HG02981 (cell line): ENCODE data around the gene MRPS18C.

ENCODE experiments used
- ATAC-seq: cut with Tn5 transposase; IDR thresholded peaks from one replicate; pipeline ENCODE4 v1.9.1; 2021; ENCODE audit warnings: mild to moderate bottlenecking, moderate library complexity; ENCODE audit not compliant: unreplicated experiment

MRPS18C gene

GRCh38 chr4:83455281-83456183 is at the start of gene MRPS18C, which contains the start of gene HELQ:
Gene MRPS18C (plus strand): TSS chr4:83456058. CDS start chr4:83456078, 20 bp downstream.
Gene HELQ (minus strand): TSS chr4:83455823. CDS start chr4:83455693, 130 bp downstream.
- ATAC-seq, result peak; percentile 93

DNA sequence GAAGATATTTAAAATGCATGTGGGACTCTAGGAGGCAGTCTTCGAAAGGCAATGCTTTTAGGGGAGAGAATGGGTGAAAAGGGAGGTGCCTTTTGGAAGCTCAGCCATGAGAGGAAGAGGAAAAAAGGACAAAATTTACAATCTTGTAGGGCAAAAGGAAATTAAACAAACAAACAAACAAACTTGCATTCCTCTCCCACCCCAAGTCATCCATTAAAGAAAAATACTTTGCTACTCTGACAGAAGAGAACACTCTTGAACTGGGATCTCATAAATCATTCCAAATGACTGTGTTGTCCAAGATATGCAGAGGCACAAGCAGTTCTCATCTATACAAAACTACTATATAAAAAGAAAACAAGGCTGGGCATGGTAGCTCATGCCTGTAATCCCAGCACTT is 47.0 kb upstream of the MRPS18C start:
- no peak for ATAC-seq

GRCh38 chr4:83413676-83414075 is 42.2 kb upstream of the MRPS18C start:
- ATAC-seq, result no peak

DNA sequence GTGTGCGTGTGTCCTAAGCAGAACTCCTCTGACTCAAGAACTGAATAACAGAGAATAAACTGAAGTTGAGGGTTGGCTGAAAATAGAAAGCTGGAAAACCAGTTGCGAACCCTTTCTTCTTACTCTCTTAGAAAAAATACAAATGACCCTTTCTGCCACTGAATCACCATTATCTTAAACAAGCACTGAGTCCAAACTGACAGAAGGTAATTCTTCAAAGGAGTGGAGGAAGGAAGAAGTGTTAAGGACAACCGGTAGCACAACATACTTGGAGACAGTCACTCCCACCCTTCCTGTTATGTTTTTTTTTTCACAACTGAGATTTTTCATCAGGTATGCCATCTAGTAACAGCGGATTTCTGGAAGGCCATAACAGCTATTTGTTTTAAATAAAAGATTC is 38.3 kb upstream of the MRPS18C start:
- no peak for ATAC-seq

- ATAC-seq, result no peak
Observed at GRCh38 chr4:83418211-83418610, 37.6 kb upstream of the MRPS18C start.

GRCh38 chr4:83431200-83431599 is 24.7 kb upstream of the MRPS18C start:
- no peak for ATAC-seq

DNA sequence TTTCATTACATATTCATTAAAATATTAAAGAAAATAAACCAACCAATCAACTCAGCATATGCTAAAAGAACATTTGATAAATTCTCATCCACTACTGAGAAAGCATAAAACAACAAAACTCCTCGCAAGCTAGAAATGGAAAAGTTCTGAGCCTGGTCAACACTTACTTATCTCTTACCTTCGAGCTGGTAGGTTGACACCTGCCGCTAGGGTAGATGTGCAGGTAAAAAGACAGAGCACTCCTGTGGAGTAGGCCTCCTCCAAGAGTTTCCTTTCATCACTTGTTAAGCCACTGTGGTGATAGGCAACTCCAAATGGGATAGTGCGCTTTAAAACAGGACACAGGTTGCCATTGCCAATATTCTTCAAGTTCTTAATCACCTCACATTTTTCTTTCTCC is 19.2 kb upstream of the MRPS18C start:
- no peak for ATAC-seq

DNA sequence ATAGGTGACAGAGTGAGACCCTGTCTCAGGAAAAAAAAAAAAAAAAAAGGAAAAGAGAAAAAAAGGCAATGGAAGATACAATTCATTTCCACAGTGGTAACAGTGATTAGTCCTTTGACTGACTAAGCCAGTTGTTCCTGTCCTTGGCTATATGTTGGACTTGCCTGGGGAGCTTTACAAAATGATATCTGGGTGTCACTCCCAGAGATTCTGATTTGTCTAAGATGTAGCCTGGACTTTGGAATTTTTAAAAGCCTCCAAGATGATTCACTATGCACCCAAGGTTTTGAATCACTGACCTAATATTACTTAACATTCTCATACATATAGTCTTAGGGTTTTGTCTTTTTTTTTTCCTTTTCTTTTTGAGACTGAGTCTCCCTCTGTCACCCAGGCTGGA is 17.1 kb upstream of the MRPS18C start:
- no peak for ATAC-seq

- ATAC-seq, result no peak
Observed at GRCh38 chr4:83440148-83440814, 15.6 kb upstream of the MRPS18C start.

- no peak for ATAC-seq
Observed at GRCh38 chr4:83440899-83441298, 15.0 kb upstream of the MRPS18C start.

GRCh38 chr4:83449009-83449408 is 6.8 kb upstream of the MRPS18C start:
- no peak for ATAC-seq

- ATAC-seq, result no peak
Observed at GRCh38 chr4:83454686-83455085, 1.2 kb upstream of the MRPS18C start.

- ATAC-seq, result no peak
Observed at GRCh38 chr4:83456184-83456501, 285 bp downstream of the MRPS18C start.

DNA sequence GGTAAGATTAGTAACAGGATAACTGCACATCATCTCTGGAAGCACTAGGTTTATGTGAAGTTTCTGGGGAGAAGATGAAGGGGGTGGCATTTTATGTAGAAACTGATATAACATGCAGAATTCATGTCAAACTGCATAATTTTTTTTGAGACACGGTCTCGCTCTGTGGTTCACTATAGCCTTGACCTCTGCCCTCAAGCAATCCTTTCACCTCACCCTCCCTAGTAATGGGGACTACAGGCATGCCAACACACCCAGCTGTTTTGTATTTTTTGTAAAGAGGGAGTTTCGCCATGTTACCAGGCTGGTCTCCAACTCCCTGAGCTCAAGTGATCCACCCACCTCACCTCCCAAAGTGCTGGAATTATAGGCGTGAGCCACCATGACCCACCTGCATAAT is 17.6 kb downstream of the MRPS18C start:
- ATAC-seq, result no peak

DNA sequence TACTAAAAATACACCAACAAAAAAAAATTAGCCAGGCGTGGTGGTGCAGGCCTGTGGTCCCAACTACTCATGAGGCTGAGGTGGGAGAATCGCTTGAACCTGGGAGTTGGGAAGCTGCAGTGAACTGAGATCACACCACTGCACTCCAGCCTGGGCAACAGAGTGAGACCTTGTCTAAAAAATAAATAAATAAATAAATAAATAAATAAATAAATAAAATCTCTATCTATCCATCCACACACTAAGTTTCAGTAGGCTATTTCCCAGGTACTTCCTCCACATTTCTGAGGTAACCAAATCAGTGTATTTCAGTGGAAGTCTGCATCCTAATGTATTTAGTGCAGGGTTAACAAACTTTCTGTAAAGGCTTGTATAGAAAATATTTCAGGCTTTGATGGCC is 18.1 kb downstream of the MRPS18C start:
- no peak for ATAC-seq

DNA sequence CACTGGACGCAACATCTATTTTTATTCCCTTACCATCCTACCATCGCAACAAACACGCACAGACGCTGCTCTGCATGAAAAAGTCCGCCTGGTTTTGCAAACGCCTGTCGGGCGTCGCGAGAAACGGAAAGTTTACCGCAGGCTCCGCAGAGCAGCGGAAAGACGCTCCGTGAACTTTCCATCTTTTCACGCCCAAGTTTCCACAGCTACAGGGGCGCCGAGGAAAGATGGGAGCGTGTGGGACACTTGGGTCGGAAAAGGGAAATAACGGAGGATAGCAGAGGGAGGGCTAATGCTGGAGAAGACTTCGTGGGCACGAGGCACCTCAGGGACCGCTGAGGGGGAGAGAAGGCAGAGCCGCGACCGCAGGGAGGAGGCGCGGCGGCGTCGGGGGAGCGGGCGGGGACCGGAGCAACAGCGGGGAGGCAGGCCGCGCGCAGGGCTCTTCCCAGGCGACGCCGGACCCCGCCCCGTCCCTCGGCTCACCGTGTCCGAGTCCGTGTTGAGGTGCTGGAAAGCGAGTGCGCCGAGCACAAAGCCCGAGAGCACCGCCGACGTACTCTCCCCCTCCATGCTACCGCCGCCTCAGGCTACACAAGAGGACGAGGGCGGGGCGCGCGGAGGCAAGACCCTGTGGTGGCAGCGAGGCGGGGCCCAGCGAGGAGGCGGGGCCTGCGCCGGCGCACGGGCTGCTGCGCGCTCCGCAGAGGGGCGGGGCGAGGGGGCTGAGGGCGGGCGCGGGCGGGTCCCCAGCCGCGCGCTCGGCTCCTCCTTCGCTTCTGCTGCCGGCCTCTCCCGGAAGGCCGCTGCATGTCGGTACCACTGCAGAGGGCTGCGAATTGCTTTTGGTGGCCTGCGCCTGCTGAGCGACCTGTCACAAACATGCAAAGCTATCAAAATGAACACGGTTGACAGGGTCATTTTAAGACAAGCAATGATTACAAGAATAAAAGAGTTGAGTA is 28.9 kb downstream of the MRPS18C start, which contains the start of gene ABRAXAS1:
ABRAXAS1 (minus strand) TSS at position 601 of the 962 bp plus-strand sequence; CDS start at position 573, 28 bp downstream.
- peak; percentile 95 for ATAC-seq

DNA sequence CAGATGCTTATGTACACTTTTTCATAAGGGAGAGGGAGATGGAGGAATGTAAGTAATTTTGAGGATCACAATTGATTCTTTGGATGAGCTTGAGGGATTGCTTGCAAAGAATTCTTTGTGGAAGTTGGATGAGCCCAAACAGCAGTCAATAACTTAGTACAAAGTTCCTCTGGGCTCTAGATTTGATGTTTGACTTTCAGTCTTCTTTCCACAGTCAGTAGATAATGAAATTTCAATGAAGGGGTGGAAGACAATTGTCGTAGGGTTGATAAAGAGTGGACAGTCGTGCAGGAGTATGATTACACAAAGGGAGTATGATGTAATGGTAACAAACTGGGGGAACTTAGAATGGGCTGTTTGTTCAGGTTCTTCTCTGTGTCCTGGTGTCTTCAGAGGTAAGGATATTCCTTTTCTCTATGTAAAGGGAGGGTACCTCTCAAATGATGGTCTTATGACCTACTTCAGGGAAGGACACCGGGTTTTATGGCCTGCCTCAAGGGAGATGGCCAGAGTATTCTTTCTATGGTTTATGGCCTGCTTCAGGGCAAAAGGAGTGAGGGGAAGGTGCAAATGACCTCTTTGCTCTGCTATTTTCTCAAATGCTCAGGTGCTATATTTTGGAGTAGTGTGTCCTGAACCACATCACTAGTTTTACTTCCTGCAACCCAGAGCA is 30.7 kb downstream of the MRPS18C start:
- ATAC-seq, result no peak

DNA sequence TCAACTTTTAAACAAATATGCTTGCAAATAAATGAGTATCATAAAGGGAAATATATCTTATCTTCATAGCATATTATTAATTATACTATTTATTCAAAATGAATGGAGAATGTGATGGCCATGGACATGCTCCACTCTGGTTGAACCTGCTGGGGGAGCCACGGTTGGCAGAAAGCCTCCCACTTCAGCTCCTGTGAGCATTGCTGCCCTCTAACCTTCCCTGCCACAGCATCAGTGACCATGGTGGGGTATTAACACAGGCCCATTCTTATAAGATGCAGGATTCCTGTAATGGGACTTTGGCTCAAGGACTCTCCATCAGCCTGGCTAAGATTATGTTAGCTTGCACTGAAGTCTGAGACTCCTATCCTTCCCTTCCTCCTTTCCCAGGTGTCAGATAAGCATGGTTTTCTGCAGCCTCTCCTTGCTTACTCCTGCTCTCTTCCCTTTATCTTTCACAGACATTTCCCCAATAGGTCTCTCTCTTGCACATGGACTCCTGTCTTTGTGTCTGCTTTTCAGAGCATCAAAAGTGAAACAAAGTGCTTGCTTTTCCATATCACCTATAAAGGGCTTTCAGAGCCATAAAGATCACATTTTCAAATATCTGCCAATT is 34.0 kb downstream of the MRPS18C start:
- no peak for ATAC-seq

GRCh38 chr4:83490876-83491450 is 35.1 kb downstream of the MRPS18C start:
- peak; percentile 74 for ATAC-seq
